H1 (cell line): ENCODE data around the gene CRTAP. TPM values are rescaled to one million over a fixed set of nuclear protein-coding genes. Genes with fewer than 3 reads are reported as not detected.

Experiments used
- CTCF ChIA-PET: fragments of 300-600 bp; sonication (Branson Sonifier 250); formaldehyde crosslinking; loops from one replicate; lab custom pipeline; 2021; ENCODE audit not compliant: partially characterized antibody; lab: Charles Lee
- POLR2A ChIA-PET: fragments of 300-600 bp; sonication (Branson Sonifier 250); formaldehyde crosslinking; loops from one replicate; lab custom pipeline; 2021; ENCODE audit warnings: inconsistent platforms; ENCODE audit not compliant: partially characterized antibody; lab: Charles Lee
- DNase-seq, 2 experiments: peaks; one replicate each; pipeline versions ENCODE4 v3.0.0 to v3.0.0-alpha.2; 2010 to 2022; ENCODE audit warnings: low spot score in 2 of 2, low read depth in 1 of 2, mixed read lengths in 1 of 2
- FAIRE-seq: peaks from 2 replicates; lab custom pipeline; 2011; peaks lifted over from hg19 to GRCh38; lab: Jason Lieb, UNC
- H2AFZ ChIP-seq: 2 replicates; pipeline ENCODE4 v1.8.1; 2012; ENCODE audit warnings: low read length, inconsistent platforms
- H2AK5ac ChIP-seq: 2 replicates; pipeline ENCODE4 v1.6.1; 2013; ENCODE audit warnings: low read depth, low read length
- H2BK120ac ChIP-seq: replicated peaks from 2 replicates; pipeline ENCODE3; 2013; ENCODE audit warnings: low read depth, low read length, inconsistent platforms
- H2BK12ac ChIP-seq: 2 replicates; pipeline ENCODE4 v1.6.1; 2013; ENCODE audit warnings: low read depth, low read length
- H2BK15ac ChIP-seq: 2 replicates; pipeline ENCODE4 v1.6.1; 2013; ENCODE audit warnings: low read length
- H2BK20ac ChIP-seq: 2 replicates; pipeline ENCODE4 v1.6.1; 2013; ENCODE audit warnings: low read length
- H2BK5ac ChIP-seq: 2 replicates; pipeline ENCODE4 v1.6.1; 2013; ENCODE audit warnings: low read depth, low read length
- H3K14ac ChIP-seq: 2 replicates; pipeline ENCODE4 v1.6.1; 2013; ENCODE audit warnings: inconsistent platforms; ENCODE audit not compliant: insufficient read length
- H3K18ac ChIP-seq: 2 replicates; pipeline ENCODE4 v1.6.1; 2013; ENCODE audit warnings: low read length; ENCODE audit errors: extremely low read depth
- H3K23ac ChIP-seq: 2 replicates; pipeline ENCODE4 v1.6.1; 2013; ENCODE audit warnings: inconsistent platforms; ENCODE audit not compliant: insufficient read length
- H3K23me2 ChIP-seq: 2 replicates; pipeline ENCODE4 v1.6.1; 2013; ENCODE audit warnings: low read depth, low read length
- H3K27ac ChIP-seq: 2 replicates; pipeline ENCODE4 v1.6.1; 2011; ENCODE audit warnings: low read depth, low read length, inconsistent platforms
- H3K27me3 ChIP-seq, 4 experiments: replicated peaks in 1 of 4; 1 replicate in 1 of 4; 2 replicates in 3 of 4; pipeline versions ENCODE4 v1.6.1 to v1.8.1; 2011 to 2013; ENCODE audit warnings: low read length in 3 of 4, mild to moderate bottlenecking in 3 of 4, inconsistent platforms in 2 of 4, mixed read lengths in 2 of 4, moderate library complexity in 1 of 4; ENCODE audit not compliant: control insufficient read depth in 3 of 4, insufficient read depth in 3 of 4; ENCODE audit errors: extremely low read depth in 1 of 4
- H3K36me3 ChIP-seq, 4 experiments: 2 replicates each; pipeline versions ENCODE4 v1.6.1 to v1.8.1; 2011 to 2013; ENCODE audit warnings: mild to moderate bottlenecking in 4 of 4, low read length in 3 of 4, moderate library complexity in 2 of 4, control low read depth in 1 of 4, inconsistent platforms in 1 of 4; ENCODE audit not compliant: insufficient read depth in 4 of 4, control insufficient read depth in 2 of 4
- H3K4ac ChIP-seq: replicated peaks from 2 replicates; pipeline ENCODE3; 2013; ENCODE audit warnings: low read length, low read depth, mixed read lengths, inconsistent platforms; ENCODE audit not compliant: insufficient read length
- H3K4me1 ChIP-seq, 4 experiments: replicated peaks in 1 of 4; 1 replicate in 1 of 4; 2 replicates in 3 of 4; pipeline versions ENCODE4 v1.6.1 to v1.8.1; 2011 to 2013; ENCODE audit warnings: low read length in 3 of 4, inconsistent platforms in 2 of 4, mixed read lengths in 1 of 4; ENCODE audit not compliant: insufficient read depth in 4 of 4, control insufficient read depth in 3 of 4
- H3K4me2 ChIP-seq, 2 experiments: 2 replicates each; pipeline versions ENCODE4 v1.6.1 to v1.8.1; 2011 to 2013; ENCODE audit warnings: low read depth in 2 of 2, low read length in 2 of 2, control low read depth in 1 of 2, inconsistent platforms in 1 of 2, mild to moderate bottlenecking in 1 of 2; ENCODE audit not compliant: insufficient read depth in 1 of 2
- H3K4me3 ChIP-seq, 4 experiments: fragments of 200-600, 300-600 bp in 1 of 4; sonication (generic), shearing (Covaris generic), sonication (Bioruptor Twin) in 1 of 4; 2 replicates each; pipeline versions ENCODE4 v1.5.1 to v1.8.1; 2011 to 2016; ENCODE audit warnings: low read length in 4 of 4, low read depth in 3 of 4, control low read depth in 2 of 4, inconsistent platforms in 2 of 4, mild to moderate bottlenecking in 2 of 4, mixed read lengths in 1 of 4, moderate library complexity in 1 of 4; ENCODE audit not compliant: insufficient read depth in 2 of 4; ENCODE audit errors: extremely low read depth in 1 of 4
- H3K56ac ChIP-seq: replicated peaks from 2 replicates; pipeline ENCODE3; 2013; ENCODE audit warnings: low read depth, mild to moderate bottlenecking, mixed read lengths, low read length, inconsistent platforms; ENCODE audit not compliant: insufficient read length
- H3K79me1 ChIP-seq: 2 replicates; pipeline ENCODE4 v1.6.1; 2013; ENCODE audit warnings: low read depth, low read length, control low read depth
- H3K79me2 ChIP-seq, 2 experiments: 2 replicates each; pipeline versions ENCODE4 v1.6.1 to v1.8.1; 2012 to 2013; ENCODE audit warnings: low read length in 2 of 2, mild to moderate bottlenecking in 2 of 2, inconsistent platforms in 1 of 2; ENCODE audit not compliant: insufficient read depth in 2 of 2, control insufficient read depth in 1 of 2
- H3K9ac ChIP-seq, 4 experiments: replicated peaks in 1 of 4; 1 replicate in 1 of 4; 2 replicates in 3 of 4; pipeline versions ENCODE4 v1.6.1 to v1.8.1; 2011 to 2013; ENCODE audit warnings: low read depth in 3 of 4, low read length in 3 of 4, control low read depth in 2 of 4, mild to moderate bottlenecking in 2 of 4, moderate library complexity in 2 of 4, inconsistent platforms in 1 of 4; ENCODE audit errors: extremely low read depth in 1 of 4
- H3K9me3 ChIP-seq, 2 experiments: 2 replicates each; pipeline versions ENCODE4 v1.6.1 to v1.8.1; 2012 to 2013; ENCODE audit warnings: mild to moderate bottlenecking in 2 of 2, moderate library complexity in 2 of 2, control low read depth in 1 of 2, inconsistent platforms in 1 of 2, low read depth in 1 of 2, low read length in 1 of 2, mixed read lengths in 1 of 2; ENCODE audit not compliant: insufficient read depth in 2 of 2
- H4K20me1 ChIP-seq, 2 experiments: replicated peaks in 1 of 2; 2 replicates each; pipeline versions ENCODE3 to v1.8.1; 2011 to 2013; ENCODE audit warnings: inconsistent platforms in 2 of 2, low read length in 2 of 2, mild to moderate bottlenecking in 1 of 2; ENCODE audit not compliant: insufficient read depth in 2 of 2, control insufficient read depth in 1 of 2
- H4K5ac ChIP-seq: 2 replicates; pipeline ENCODE4 v1.6.1; 2013; ENCODE audit warnings: low read length, low read depth, mixed read lengths, inconsistent platforms; ENCODE audit not compliant: insufficient read length
- H4K8ac ChIP-seq: 2 replicates; pipeline ENCODE4 v1.8.0; 2013; ENCODE audit warnings: mild to moderate bottlenecking, moderate library complexity, low read length, inconsistent platforms; ENCODE audit not compliant: insufficient read depth; ENCODE audit errors: extremely low read depth
- H4K91ac ChIP-seq: replicated peaks from 2 replicates; pipeline ENCODE3; 2013; ENCODE audit warnings: low read length, mixed read lengths, inconsistent platforms; ENCODE audit not compliant: insufficient read length
- ATF3 ChIP-seq: IDR thresholded peaks from 2 replicates; pipeline ENCODE4 v1.6.1; 2011; ENCODE audit warnings: low read depth, mild to moderate bottlenecking, low read length; ENCODE audit not compliant: insufficient read depth
- BRCA1 ChIP-seq: IDR thresholded peaks from 2 replicates; pipeline ENCODE4 v1.6.1; 2012; ENCODE audit warnings: low read depth, low read length, improper control_type of control experiment
- CBX5 ChIP-seq: fragments of 300-800, 300-1000 bp; sonication (generic); IDR thresholded peaks from 2 replicates; pipeline ENCODE4 v1.7.1; 2016; ENCODE audit warnings: antibody characterized with exemption, low read length, low read depth
- CEBPB ChIP-seq: IDR thresholded peaks from 2 replicates; pipeline ENCODE4 v1.6.1; 2012; ENCODE audit warnings: low read depth, low read length
- CREB1 ChIP-seq: IDR thresholded peaks from 2 replicates; pipeline ENCODE4 v1.6.1; 2012; ENCODE audit warnings: inconsistent platforms
- CTCF ChIP-seq, 3 experiments: IDR thresholded peaks; 1 replicate in 2 of 3; 2 replicates in 1 of 3; pipeline versions ENCODE4 v1.5.1 to v1.6.1; 2011; ENCODE audit warnings: low read length in 3 of 3, mild to moderate bottlenecking in 3 of 3, inconsistent platforms in 2 of 3, low read depth in 1 of 3, moderate library complexity in 1 of 3; ENCODE audit not compliant: insufficient read depth in 1 of 3; ENCODE audit errors: control extremely low read depth in 1 of 3
- EP300 ChIP-seq, 2 experiments: IDR thresholded peaks; 1 replicate in 1 of 2; 2 replicates in 1 of 2; pipeline ENCODE4 v1.6.1; 2011 to 2012; ENCODE audit warnings: low read depth in 2 of 2, low read length in 2 of 2, mild to moderate bottlenecking in 2 of 2, borderline replicate concordance in 1 of 2, inconsistent platforms in 1 of 2, moderate library complexity in 1 of 2
- JUN ChIP-seq: IDR thresholded peaks from 2 replicates; pipeline ENCODE4 v1.6.1; 2011; ENCODE audit warnings: low read depth, mild to moderate bottlenecking, improper control_type of control experiment, low read length
- RXRA ChIP-seq: IDR thresholded peaks from 2 replicates; pipeline ENCODE4 v1.6.1; 2011; ENCODE audit warnings: low read depth, mild to moderate bottlenecking, low read length, moderate library complexity; ENCODE audit not compliant: insufficient read depth
- SIRT6 ChIP-seq: IDR thresholded peaks from one replicate; pipeline ENCODE4 v1.7.1; 2012; ENCODE audit warnings: low read length, inconsistent platforms
- TEAD4 ChIP-seq: IDR thresholded peaks from 2 replicates; pipeline ENCODE4 v1.6.1; 2012; ENCODE audit warnings: low read depth, low read length, inconsistent platforms, mixed read lengths
- YY1 ChIP-seq: IDR thresholded peaks from 2 replicates; pipeline ENCODE4 v1.6.1; 2011; ENCODE audit warnings: low read depth, mild to moderate bottlenecking, low read length
- WGBS, 2 experiments: shearing (Covaris generic) in 1 of 2; methylation state at CpG; one replicate each; pipeline versions ENCODE4 v1.1.6 to v1.1.7; 2013 to 2015; ENCODE audit warnings: low lambda C conversion rate in 2 of 2, mixed read lengths in 2 of 2, inconsistent platforms in 1 of 2, low coverage in 1 of 2, missing lambda C conversion rate in 1 of 2; ENCODE audit not compliant: insufficient replicate concordance in 2 of 2, insufficient coverage in 1 of 2, insufficient read length in 1 of 2; ENCODE audit errors: extremely low coverage in 1 of 2, missing lambda C conversion rate in 1 of 2; 5-methylcytosine and 5-hydroxymethylcytosine counted together
- polyA plus RNA-seq, 7 experiments: library from polyadenylated mRNA; depleted of rRNA in 3 of 7; stranded (reverse) in 5 of 7; unstranded in 2 of 7; fragments of >200 nt in 5 of 7; fragments of 200-250 nt in 2 of 7; gene quantifications; 1 replicate in 5 of 7; 2 replicates in 1 of 7; 4 replicates in 1 of 7; pipeline versions ENCODE4 v1.2.1 to v1.2.3, GENCODE V29; 2011 to 2013; ENCODE audit warnings: missing spikeins in 2 of 7, mixed read lengths in 2 of 7
- total RNA-seq: library from RNA; stranded (reverse); fragmentation: NEBNext Ultra II Directional; extraction: Animal tissue kit (Norgen Biotek cat#: 25700); gene quantifications from 2 replicates; pipeline ENCODE4 v1.2.1, GENCODE V29; 2021

Gene CRTAP
- total and polyA plus RNA-seq, 2 of the 8 experiments (the other 6 are each of a cell fraction or from before 2014, with no cell fraction given): 159 to 188 TPM

- peaks cover 0 to 5% (median 3%) of the 10 kb centered on the region in 4 experiments; a peak in 5 of 7 replicates for H3K4me1 ChIP-seq
- no peak overlapping the region for H2AFZ ChIP-seq
- H3K4ac ChIP-seq: no peak overlapping the region
- peaks cover 5% of the 10 kb centered on the region; the same call in 1 of the 2 replicates for H3K79me1 ChIP-seq
- H2BK15ac ChIP-seq: no peak overlapping the region
- no peak overlapping the region for H3K18ac ChIP-seq
- no peaks in the 10 kb centered on the region for H3K9me3 ChIP-seq
- peaks cover 2 to 4% of the 10 kb centered on the region in 2 experiments; a peak in 3 of 4 replicates for H3K79me2 ChIP-seq
- WGBS, 2 experiments: 90% methylated on average over 3 of the region's 3 CpGs; no CpG with 5 or more reads in 1 of the 2 experiments
- ChIA-PET CTCF (interaction anchor here (1.1 to 2.9 kb wide), 4 partner anchors 12 to 255 kb away, joined by 3 to 12 read pairs (median 9); no protein-coding TSS in a partner anchor), POLR2A (no interaction called here)
- H2BK12ac ChIP-seq: no peak overlapping the region
- FAIRE-seq (no peak), DNase-seq (no peak)
- H3K14ac ChIP-seq: no peak overlapping the region
- H2BK5ac ChIP-seq: no peak overlapping the region
- no peak overlapping the region for H2BK20ac ChIP-seq
- H4K8ac ChIP-seq: no peak overlapping the region
- no peak overlapping the region for H3K23ac ChIP-seq
- no peak overlapping the region for H3K9ac ChIP-seq
- H3K56ac ChIP-seq: no peak overlapping the region
- H3K27me3 ChIP-seq: no peaks in the 10 kb centered on the region
- no peak overlapping the region for H4K5ac ChIP-seq
- H3K27ac ChIP-seq: no peak overlapping the region
- H3K36me3 ChIP-seq: peaks cover 0 to 9% (median 4%) of the 10 kb centered on the region in 4 experiments; a peak in 4 of 8 replicates
- H4K20me1 ChIP-seq: peaks cover 3 to 5% of the 10 kb centered on the region in 2 experiments
- H3K4me2 ChIP-seq: no peak overlapping the region
- peaks cover 10% of the 10 kb centered on the region for H3K23me2 ChIP-seq
- no peak overlapping the region for H4K91ac ChIP-seq
- H3K4me3 ChIP-seq: no peak overlapping the region
- H2AK5ac ChIP-seq: no peak overlapping the region
- H2BK120ac ChIP-seq: no peak overlapping the region
- TF ChIP-seq CBX5 (no peak), BRCA1 (no peak), ATF3 (no peak), RXRA (no peak), CEBPB (no peak), YY1 (no peak), CREB1 (no peak), TEAD4 (no peak), SIRT6 (no peak), JUN (no peak), CTCF (IDR thresholded peaks at IDR 0.05; ENCODE audit: control extremely low read depth in 1 of 3, insufficient read depth in 1 of 3, low read depth in 1 of 3, low read length in 3 of 3) (no peak), EP300 (IDR thresholded peaks at IDR 0.05; ENCODE audit: borderline replicate concordance in 1 of 2, low read depth in 2 of 2, low read length in 2 of 2) (no peak)
Observed at GRCh38 chr3:33117461-33117860, 3.6 kb downstream of the CRTAP start.
